OCI-LY1 (cell line): ENCODE measurements around the gene PPP1R2C.

ENCODE experiments used
- EZH2 ChIP-seq: fragments of 200-600 bp; sonication (generic), shearing (Covaris generic); IDR thresholded peaks from 2 replicates; pipeline ENCODE4 v1.8.0; 2017; ENCODE audit warnings: borderline replicate concordance, mixed run types, mild to moderate bottlenecking, antibody characterized with exemption, low read length, moderate library complexity, mixed read lengths
- TF ChIP-seq, protein P1 (sequence below): fragments of 200-600 bp; sonication (generic), shearing (Covaris generic); IDR thresholded peaks from 2 replicates; pipeline ENCODE4 v1.5.1; 2017; ENCODE audit warnings: mild to moderate bottlenecking, antibody characterized with exemption, low read length, moderate library complexity, mixed read lengths

DNA sequence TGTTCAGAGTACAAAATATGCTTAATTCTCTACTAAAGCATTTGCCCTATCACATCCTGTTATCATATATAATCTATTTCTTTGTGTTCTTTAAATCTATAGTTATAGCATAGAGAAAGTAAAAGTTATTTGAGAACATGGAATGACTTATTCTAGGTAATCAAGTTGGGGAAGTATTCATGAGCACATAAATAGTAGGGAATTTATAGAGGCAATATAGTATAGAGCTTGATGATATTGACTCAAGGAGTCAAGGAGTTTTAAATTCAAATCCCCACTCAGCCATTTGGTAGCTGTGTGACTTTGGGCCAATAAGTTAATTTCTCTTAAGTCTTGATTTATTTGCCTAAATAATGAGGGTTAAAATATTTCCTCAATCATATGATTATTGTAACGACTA lies 37.5 kb downstream of the PPP1R2C start:
- TF ChIP-seq, protein P1, sequence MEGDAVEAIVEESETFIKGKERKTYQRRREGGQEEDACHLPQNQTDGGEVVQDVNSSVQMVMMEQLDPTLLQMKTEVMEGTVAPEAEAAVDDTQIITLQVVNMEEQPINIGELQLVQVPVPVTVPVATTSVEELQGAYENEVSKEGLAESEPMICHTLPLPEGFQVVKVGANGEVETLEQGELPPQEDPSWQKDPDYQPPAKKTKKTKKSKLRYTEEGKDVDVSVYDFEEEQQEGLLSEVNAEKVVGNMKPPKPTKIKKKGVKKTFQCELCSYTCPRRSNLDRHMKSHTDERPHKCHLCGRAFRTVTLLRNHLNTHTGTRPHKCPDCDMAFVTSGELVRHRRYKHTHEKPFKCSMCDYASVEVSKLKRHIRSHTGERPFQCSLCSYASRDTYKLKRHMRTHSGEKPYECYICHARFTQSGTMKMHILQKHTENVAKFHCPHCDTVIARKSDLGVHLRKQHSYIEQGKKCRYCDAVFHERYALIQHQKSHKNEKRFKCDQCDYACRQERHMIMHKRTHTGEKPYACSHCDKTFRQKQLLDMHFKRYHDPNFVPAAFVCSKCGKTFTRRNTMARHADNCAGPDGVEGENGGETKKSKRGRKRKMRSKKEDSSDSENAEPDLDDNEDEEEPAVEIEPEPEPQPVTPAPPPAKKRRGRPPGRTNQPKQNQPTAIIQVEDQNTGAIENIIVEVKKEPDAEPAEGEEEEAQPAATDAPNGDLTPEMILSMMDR, result no peak
- no peak for TF ChIP-seq EZH2
